Ishikawa (cell line): ENCODE measurements around the gene PLK3.

Experiments used
- CEBPB ChIP-seq: IDR thresholded peaks from 2 replicates; pipeline ENCODE4 v1.6.1; 2012
- CREB1 ChIP-seq: IDR thresholded peaks from 2 replicates; pipeline ENCODE4 v1.6.1; 2012; ENCODE audit warnings: low read depth
- EGR1 ChIP-seq: IDR thresholded peaks from 2 replicates; pipeline ENCODE4 v1.6.1; 2012
- EP300 ChIP-seq: IDR thresholded peaks from 2 replicates; pipeline ENCODE4 v1.6.1; 2012; ENCODE audit warnings: borderline replicate concordance
- FOXM1 ChIP-seq: IDR thresholded peaks from 2 replicates; pipeline ENCODE4 v1.6.1; 2012; ENCODE audit warnings: low read depth, borderline replicate concordance
- MAX ChIP-seq: IDR thresholded peaks from 2 replicates; pipeline ENCODE4 v1.6.1; 2012
- NFIC ChIP-seq: IDR thresholded peaks from 2 replicates; pipeline ENCODE4 v1.6.1; 2012
- RAD21 ChIP-seq: IDR thresholded peaks from 2 replicates; pipeline ENCODE4 v1.6.1; 2012; ENCODE audit warnings: low read depth
- REST ChIP-seq: IDR thresholded peaks from 2 replicates; pipeline ENCODE4 v1.6.1; 2012; ENCODE audit warnings: low read depth, mild to moderate bottlenecking
- TAF1 ChIP-seq: IDR thresholded peaks from 2 replicates; pipeline ENCODE4 v1.6.1; 2012; ENCODE audit warnings: low read depth, mild to moderate bottlenecking
- TCF12 ChIP-seq: IDR thresholded peaks from 2 replicates; pipeline ENCODE4 v1.6.1; 2012; ENCODE audit warnings: low read depth
- TEAD4 ChIP-seq: IDR thresholded peaks from 2 replicates; pipeline ENCODE4 v1.6.1; 2012
- USF1 ChIP-seq: IDR thresholded peaks from 2 replicates; pipeline ENCODE4 v1.6.1; 2012
- YY1 ChIP-seq: IDR thresholded peaks from 2 replicates; pipeline ENCODE4 v1.6.1; 2012; ENCODE audit warnings: low read depth
- ZBTB7A ChIP-seq: IDR thresholded peaks from 2 replicates; pipeline ENCODE4 v1.6.1; 2012; ENCODE audit warnings: low read depth

The PLK3 gene

GRCh38 chr1:44776730-44777068, 23.5 kb upstream of the PLK3 start:
- no peak for TF ChIP-seq MAX
- no peak for TF ChIP-seq RAD21
- TF ChIP-seq CEBPB, result no peak

GRCh38 chr1:44777547-44777946, 22.6 kb upstream of the PLK3 start:
- TF ChIP-seq REST, result no peak
- no peak for TF ChIP-seq FOXM1
- no peak for TF ChIP-seq CREB1
- TF ChIP-seq TCF12, result no peak
- no peak for TF ChIP-seq ZBTB7A
- TF ChIP-seq NFIC, result no peak
- no peak for TF ChIP-seq CEBPB
- TF ChIP-seq EGR1, result no peak
- TF ChIP-seq TEAD4, result no peak

DNA sequence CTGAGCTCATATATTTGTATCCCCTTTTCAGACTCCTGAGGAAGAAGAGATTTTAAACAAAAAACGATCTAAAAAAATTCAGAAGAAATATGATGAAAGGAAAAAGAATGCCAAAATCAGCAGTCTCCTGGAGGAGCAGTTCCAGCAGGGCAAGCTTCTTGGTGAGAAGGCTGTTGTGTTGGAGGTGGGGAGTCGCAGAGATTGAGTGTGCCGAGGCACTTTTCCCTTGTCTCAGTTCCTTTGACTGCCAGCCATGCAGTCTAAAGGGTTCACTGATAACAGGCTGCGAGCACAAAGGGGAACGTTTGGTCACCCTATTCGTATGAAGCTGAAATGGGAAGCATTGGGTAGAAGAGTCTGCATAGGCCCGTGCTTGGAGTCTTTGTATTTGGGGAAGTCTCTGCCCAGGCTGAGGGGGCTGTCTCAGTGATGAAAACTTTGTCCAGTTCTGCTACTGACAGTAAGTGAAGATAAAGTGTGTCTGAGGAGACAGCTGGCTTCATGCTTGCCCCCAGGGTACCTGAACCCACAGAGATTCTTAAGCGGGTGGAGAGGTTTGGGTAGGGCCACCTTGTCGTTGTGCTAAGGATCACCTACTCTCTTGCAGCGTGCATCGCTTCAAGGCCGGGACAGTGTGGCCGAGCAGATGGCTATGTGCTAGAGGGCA, 22.1 kb upstream of the PLK3 start:
- TF ChIP-seq NFIC (no peak), YY1 (no peak), FOXM1 (no peak), CEBPB (no peak), ZBTB7A (no peak), REST (no peak), EGR1 (no peak), MAX (no peak), USF1 (no peak), TCF12 (no peak), TEAD4 (no peak), RAD21 (no peak), TAF1 (no peak), CREB1 (no peak), EP300 (no peak)

DNA sequence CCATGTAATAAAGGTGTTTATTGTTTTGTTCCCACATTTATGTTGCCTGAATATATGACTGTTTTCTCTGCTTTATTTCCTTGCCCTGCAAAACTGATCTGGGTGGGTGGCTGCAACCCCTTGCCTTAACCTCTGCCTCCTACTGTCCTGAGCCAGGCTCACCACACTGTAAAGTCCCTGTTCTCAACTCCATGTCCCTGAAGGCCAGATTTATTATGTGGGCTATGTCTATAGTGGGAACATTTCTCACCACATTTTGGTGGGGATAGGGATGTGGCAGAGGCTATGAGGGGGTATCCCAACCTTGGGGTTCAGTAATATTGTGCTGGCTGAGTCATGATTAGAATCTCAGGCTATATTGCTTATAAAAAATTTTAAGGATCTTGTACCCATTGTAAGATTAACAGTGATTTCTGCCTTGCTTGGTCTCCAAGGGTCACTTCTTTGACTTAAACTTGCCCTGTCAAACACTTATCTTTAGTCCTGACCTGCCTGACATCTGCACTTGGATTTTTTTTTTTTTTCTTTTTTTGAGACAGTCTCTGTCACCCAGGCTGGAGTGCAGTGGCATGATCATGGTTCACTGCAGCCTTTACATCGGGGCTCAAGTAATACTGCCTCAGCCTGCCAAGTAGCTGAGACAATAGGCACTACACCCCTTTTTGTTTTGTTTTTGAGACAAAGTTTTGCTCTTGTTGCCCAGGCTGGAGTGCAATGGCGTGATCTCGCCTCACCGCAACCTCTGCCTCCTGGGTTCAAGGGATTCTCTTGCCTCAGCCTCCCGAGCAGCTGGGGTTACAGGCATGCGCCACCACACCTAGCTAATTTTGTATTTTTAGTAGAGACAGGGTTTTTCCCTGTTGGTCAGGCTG, 21.2 kb upstream of the PLK3 start:
- no peak for TF ChIP-seq NFIC
- TF ChIP-seq YY1, result no peak
- no peak for TF ChIP-seq USF1
- no peak for TF ChIP-seq MAX
- no peak for TF ChIP-seq TEAD4
- TF ChIP-seq ZBTB7A, result no peak
- TF ChIP-seq REST, result no peak
- TF ChIP-seq EGR1, result no peak
- TF ChIP-seq TCF12, result no peak
- TF ChIP-seq CREB1, result no peak
- TF ChIP-seq EP300, result no peak
- TF ChIP-seq FOXM1, result no peak
- TF ChIP-seq TAF1, result no peak
- no peak for TF ChIP-seq CEBPB
